Lower leg skin (tissue), 3 donors: ENCODE data around the gene TMCC1.

Source experiments
- CTCF ChIP-seq, 3 donors: fragments of 450-650 bp; IDR thresholded peaks; one replicate each; pipeline ENCODE4 v1.5.1; 2016; ENCODE audit warnings: antibody characterized with exemption in 3 of 3, mild to moderate bottlenecking in 3 of 3, moderate library complexity in 2 of 3
- POLR2A ChIP-seq, 2 donors: fragments of 450-650 bp; IDR thresholded peaks; one replicate each; pipeline ENCODE4 v1.6.1; 2016 to 2017; ENCODE audit warnings: antibody characterized with exemption in 2 of 2, mild to moderate bottlenecking in 1 of 2, moderate library complexity in 1 of 2

- no peak for TF ChIP-seq CTCF (IDR thresholded peaks at IDR 0.05)
- TF ChIP-seq POLR2A (IDR thresholded peaks at IDR 0.05), result no peak
Measured at GRCh38 chr3:129609591-129610182, 283.8 kb downstream of the TMCC1 start.
